Epithelial cell of esophagus (primary cell): ENCODE results near the gene DHRS9.
A peak's percentile ranks its signal among the peaks of the same experiment; 100 is the strongest.
"Not testable (repeated sequence)": the region's sequence is repeated elsewhere in the genome, so short reads cannot be mapped to it uniquely, and the experiment has no call there.

ENCODE experiments used
- DNase-seq: peaks from one replicate; pipeline ENCODE4 v3.0.0; 2010; ENCODE audit warnings: low read depth
- H3K4me3 ChIP-seq: 2 replicates; pipeline ENCODE4 v1.5.1; 2011; ENCODE audit warnings: mild to moderate bottlenecking, low read length, control low read depth
- TF ChIP-seq, protein P1 (sequence below): IDR thresholded peaks from 2 replicates; pipeline ENCODE4 v1.5.1; 2011; ENCODE audit warnings: low read depth, mild to moderate bottlenecking, low read length, control low read depth, inconsistent platforms; ENCODE audit not compliant: insufficient read depth; ENCODE audit errors: missing control alignments

The DHRS9 gene

DNA sequence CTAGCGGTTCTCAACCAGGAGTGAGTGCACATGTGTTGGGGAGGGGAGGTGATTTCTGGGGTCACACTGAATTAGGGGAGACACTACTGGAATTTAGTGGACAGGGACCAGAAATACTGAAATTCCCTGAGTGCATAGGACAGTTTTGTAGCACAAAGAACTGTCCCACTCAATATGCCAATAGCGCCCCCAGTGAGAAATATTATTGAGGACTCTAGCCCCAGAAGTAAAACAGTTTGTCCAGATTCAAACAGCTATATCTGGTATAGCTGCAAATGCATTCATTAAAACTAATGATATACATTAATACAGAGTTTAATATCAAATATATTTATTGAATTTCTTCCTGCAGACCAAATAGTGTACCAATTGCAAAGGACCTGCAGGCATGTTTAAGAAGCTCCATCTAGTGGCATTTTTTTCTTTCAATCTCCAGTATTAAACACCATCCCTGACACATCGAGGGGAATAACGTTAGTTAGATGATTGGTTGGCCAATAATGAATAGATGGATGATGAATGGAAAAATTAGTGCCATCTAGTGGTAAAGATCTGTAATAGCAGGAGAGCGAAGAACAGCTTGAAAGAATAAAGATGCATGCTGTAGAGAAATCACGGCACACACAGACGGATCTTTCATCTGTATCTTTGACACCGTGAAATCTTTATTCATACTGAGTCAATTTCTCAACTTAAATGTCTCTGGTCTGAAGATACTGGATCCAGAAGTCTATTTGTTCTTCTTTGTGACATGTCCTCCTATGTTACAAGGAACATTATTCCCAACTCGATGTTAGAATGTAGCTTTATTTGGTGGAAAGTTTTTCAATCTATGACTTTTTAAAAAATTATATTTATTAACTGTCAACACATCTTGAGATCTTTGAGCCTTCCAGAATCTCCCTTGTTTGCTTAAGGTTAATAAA is 62.5 kb downstream of the DHRS9 start:
- TF ChIP-seq, protein P1, sequence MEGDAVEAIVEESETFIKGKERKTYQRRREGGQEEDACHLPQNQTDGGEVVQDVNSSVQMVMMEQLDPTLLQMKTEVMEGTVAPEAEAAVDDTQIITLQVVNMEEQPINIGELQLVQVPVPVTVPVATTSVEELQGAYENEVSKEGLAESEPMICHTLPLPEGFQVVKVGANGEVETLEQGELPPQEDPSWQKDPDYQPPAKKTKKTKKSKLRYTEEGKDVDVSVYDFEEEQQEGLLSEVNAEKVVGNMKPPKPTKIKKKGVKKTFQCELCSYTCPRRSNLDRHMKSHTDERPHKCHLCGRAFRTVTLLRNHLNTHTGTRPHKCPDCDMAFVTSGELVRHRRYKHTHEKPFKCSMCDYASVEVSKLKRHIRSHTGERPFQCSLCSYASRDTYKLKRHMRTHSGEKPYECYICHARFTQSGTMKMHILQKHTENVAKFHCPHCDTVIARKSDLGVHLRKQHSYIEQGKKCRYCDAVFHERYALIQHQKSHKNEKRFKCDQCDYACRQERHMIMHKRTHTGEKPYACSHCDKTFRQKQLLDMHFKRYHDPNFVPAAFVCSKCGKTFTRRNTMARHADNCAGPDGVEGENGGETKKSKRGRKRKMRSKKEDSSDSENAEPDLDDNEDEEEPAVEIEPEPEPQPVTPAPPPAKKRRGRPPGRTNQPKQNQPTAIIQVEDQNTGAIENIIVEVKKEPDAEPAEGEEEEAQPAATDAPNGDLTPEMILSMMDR: peak; percentile 69
- no peak overlapping the region for H3K4me3 ChIP-seq
- peak; percentile 73 for DNase-seq

DNA sequence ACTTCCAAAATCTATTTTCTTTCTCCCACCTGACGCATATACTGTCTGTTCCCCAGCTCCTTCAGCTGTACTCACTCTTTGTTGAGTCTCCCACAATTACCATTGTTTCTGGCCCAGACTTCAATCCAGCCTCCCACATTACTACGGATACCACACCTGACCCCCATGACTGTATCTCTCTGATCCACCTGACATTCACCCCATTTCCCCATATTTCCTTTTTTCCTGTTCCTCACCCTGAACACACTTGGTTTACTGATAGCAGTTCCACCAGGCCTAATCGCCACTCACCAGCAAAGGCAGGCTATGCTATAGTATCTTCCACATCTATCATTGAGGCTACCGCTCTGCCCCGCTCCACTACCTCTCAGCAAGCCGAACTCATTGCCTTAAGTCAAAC is 64.9 kb downstream of the DHRS9 start:
- DNase-seq, H3K4me3 ChIP-seq: not testable (repeated sequence)

DNA sequence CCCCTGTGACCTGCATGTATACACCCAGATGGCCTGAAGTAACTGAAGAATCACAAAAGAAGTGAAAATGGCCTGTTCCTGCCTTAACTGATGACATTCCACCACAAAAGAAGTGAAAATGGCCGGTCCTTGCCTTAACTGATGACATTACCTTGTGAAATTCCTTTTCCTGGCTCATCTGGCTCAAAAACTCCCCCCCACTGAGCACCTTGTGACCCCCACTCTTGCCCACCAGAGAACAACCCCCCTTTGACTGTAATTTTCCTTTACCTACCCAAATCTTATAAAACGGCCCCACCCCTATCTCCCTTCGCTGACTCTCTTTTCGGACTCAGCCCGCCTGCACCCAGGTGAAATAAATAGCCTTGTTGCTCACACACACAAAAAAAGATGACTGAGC is 67.1 kb downstream of the DHRS9 start:
- DNase-seq, H3K4me3 ChIP-seq: not testable (repeated sequence)

DNA sequence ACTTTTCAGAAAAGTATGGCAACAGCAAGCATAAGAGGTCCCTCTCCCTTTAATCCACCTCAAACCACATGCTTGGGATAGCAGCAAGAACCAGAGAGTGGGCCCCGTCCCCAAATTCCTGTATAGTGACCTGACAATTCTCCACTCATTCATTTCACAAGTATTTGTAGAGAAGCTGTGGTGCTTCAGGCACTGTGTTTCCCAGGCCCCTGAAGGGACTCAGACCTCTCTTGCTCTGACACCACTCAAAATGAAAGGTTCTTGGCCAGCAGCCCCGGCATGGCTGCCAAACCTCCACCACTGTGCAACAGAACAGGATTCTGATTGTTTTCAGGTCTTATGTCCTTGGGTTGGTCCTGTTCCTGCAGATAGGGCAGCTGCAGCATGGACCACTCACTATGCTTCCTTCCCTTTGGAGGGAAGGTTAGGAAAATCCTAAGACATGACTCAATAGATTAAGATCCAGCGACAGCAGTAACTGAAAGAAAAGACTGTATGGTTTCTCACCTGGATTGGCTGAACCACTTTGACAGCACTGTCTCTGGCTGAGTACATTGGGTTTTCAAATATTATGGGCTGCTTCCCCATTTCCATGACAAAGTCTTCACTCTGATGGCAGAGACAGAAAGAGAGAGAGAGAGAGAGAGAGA is 67.6 kb downstream of the DHRS9 start:
- TF ChIP-seq, protein P1: no peak
- H3K4me3 ChIP-seq: no peak overlapping the region
- peak; percentile 11 for DNase-seq

DNA sequence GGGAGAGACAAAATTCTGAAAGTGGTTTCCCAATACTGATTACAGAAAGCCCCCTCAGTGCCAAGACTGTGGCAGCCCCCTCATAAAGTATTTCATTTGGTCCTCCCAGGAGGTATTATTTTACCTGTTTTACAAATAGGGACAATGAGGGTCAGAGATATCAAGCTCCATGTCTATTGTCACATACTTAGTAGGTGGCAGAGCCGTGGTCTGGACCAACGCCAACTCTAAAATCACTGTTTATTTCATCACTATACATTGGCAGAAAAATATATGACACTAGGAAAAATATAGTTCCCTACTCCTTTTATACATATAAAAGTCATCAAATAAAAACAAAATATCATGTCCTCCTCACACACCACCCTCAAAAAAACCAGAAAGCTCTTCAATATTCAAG is 68.6 kb downstream of the DHRS9 start:
- no peak for DNase-seq
- no peak overlapping the region for H3K4me3 ChIP-seq
- TF ChIP-seq, protein P1: no peak

DNA sequence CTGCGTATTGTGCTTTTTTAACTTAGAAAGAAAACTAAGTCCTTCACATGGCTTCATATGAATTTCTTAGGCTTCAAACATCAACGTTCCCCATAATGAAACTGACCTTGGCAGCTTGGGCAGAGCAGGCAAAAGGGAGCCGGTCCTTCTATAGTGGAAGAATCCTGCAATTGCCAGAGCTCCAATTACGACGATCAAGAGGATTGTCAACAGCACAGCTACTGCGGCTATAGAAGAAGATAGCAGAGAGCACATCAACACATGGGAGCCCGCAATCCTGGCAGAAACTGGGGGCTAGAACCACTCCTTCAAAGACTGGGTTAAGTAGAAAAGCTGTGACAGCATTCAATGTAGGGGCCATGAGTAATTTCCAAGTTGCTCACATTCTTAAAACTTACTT is 69.8 kb downstream of the DHRS9 start:
- no peak for DNase-seq
- TF ChIP-seq, protein P1: no peak

DNA sequence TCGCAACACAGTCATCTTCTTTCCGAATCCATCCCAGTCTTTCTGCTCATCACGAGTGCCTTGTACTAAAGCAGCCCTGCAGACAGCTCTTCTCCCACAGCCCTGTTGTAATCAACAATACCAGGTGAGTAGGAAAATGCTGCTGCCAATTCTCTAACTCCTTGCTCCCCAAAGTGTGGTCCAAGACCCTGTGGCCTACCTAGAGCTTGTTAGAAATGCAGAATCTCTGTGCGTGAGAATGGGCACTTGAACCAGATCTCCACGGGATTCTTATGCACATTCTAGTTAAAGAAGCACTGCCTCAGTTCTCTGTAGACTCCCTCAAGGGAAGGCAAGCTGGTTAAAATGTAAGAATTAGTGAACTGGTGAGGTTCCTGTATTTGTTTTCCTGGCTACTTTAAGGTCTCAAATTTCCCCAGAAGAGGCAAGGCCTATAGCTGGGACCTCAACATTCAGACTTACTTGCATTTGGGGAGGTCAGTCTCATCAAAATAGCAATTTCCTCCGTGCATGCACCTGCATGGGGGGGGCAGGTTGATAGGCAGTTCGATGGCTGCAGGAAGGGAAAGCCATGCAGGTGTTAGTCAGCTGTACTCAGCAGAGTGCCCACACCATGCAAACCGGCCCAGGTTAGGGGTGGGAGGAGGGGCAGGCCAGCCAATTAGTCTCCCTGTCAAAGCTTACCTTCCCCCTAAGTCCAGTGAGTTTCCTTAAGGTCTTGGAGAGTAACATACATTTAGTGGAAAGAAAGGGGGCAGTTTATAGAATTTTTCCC is 70.8 kb downstream of the DHRS9 start:
- H3K4me3 ChIP-seq: no peak overlapping the region
- DNase-seq: no peak
- TF ChIP-seq, protein P1: no peak

More for the DNA sequence above, 69.8 kb downstream of the DHRS9 start:
- H3K4me3 ChIP-seq: no peak overlapping the region
